Measurements from ENCODE around the gene CYFIP2. TPM values are rescaled to one million over a fixed set of nuclear protein-coding genes. Genes with fewer than 3 reads are reported as not detected.
A peak's percentile ranks its signal among the peaks of the same experiment; 100 is the strongest.

The CYFIP2 gene
- total and polyA plus RNA-seq, 10 of the 15 experiments (the other 5 are each of a cell fraction or from before 2014, with no cell fraction given) = 43.4 to 173 (median 96.0) TPM

DNA sequence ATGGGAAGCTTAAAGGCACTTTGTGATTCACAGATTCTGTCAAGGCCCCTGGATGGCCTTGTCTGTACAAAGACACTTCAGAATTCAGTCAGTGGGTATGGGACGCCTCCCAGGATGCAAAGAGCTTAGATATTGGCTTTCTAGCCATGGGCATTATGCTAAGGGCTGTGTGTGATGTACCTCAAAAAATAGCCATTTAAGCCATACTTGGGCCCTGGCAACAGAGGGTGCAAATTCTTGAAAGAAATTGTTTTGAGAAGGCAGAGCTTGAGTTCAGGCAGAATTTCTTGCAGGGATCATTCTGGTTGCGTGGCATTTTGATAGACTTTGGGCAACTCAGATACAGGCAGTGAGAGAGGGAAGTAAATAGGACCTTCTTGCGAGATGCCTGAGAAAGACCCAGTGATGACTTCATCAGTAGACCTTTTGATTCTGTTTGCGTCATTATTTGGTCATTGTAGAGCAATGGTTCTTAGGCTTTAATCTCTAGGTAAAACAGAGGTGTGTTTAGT lies 3.9 kb downstream of the CYFIP2 start (continued):
- TF ChIP-seq CEBPZ (IDR thresholded peaks at IDR 0.05; ENCODE audit: low read depth, low read length) = no peak

DNA sequence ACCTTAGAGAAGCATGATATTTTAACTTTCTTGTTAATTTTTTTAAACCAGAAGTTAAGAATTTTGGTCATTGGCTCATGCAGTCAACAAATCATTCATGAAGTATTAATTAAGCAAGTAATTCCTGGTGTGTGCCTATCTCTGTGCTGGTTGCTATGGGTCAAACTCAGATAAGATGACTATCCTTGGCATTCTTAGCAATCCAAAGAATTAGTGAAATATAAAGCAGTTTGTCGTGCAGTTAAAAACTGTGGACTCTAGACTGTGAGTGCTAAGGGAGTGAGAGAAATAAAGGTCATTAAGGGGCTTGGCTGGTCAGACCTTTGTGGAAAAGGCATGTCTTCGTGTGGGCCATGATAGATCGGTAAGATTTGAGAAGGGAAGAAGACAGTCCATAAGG lies 4.8 kb downstream of the CYFIP2 start:
- CTCF ChIA-PET = interaction anchor here (1.5 to 1.7 kb wide), 2 partner anchors 103 to 128 kb away, joined by 3 to 4 read pairs; partner anchors contain the start of gene MED7
- Histone ChIP-seq H2AFZ (ENCODE audit: control insufficient read depth, low read depth, low read length) (no peak overlapping the region), H3K4me1 (ENCODE audit: control insufficient read depth, insufficient read depth, low read length) (peaks cover 56% of the 10 kb centered on the region), H3K4me3 (peak overlapping the region; percentile 60; the same call in 1 of the 2 replicates), H3K27me3 (replicated peaks in 1 of 2; ENCODE audit: control insufficient read depth in 2 of 2, insufficient read depth in 2 of 2, low read length in 1 of 2) (no peaks in the 10 kb centered on the region), H3K79me2 (ENCODE audit: control insufficient read depth, insufficient read depth, low read length) (peaks cover 89% of the 10 kb centered on the region), H4K20me1 (ENCODE audit: control insufficient read depth, insufficient read depth) (no peaks in the 10 kb centered on the region), H3K27ac (ENCODE audit: control insufficient read depth, insufficient read depth) (peak overlapping the region; percentile 97), H3K36me3 (ENCODE audit: control insufficient read depth in 2 of 2, insufficient read depth in 2 of 2, low read length in 1 of 2) (no peaks in the 10 kb centered on the region), H3K9ac (ENCODE audit: control insufficient read depth, insufficient read depth, low read length) (peak overlapping the region; percentile 75), H3K9me3 (replicated peaks; ENCODE audit: control insufficient read depth, insufficient read depth, low read length) (no peaks in the 10 kb centered on the region), H3K4me2 (ENCODE audit: control insufficient read depth, insufficient read depth) (peak overlapping the region; percentile 68)
- in situ Hi-C loops (cut with MboI) = no loop called here
- no peak for DNase-seq (ENCODE audit: low read depth, low spot score)
- intact Hi-C loops (cut with micrococcal nuclease; ENCODE audit: unreplicated experiment) = loop anchor here (5.0 to 10.0 kb wide), 4 partner anchors 42 to 1784 kb away; no protein-coding TSS in a partner anchor
- RAD21 ChIA-PET (ENCODE audit: unreplicated experiment) = interaction anchor here (1.7 to 4.6 kb wide), 3 partner anchors 8 to 303 kb away, joined by 6 to 24 read pairs (median 24); no protein-coding TSS in a partner anchor
- POLR2A ChIA-PET = interaction anchor here (2.9 to 4.6 kb wide), 2 partner anchors 14 to 128 kb away, joined by 27 to 41 read pairs; partner anchors contain the start of gene MED7
- TF ChIP-seq ZNF622 (IDR thresholded peaks at IDR 0.05) = no peak
- TF ChIP-seq, protein P1, sequence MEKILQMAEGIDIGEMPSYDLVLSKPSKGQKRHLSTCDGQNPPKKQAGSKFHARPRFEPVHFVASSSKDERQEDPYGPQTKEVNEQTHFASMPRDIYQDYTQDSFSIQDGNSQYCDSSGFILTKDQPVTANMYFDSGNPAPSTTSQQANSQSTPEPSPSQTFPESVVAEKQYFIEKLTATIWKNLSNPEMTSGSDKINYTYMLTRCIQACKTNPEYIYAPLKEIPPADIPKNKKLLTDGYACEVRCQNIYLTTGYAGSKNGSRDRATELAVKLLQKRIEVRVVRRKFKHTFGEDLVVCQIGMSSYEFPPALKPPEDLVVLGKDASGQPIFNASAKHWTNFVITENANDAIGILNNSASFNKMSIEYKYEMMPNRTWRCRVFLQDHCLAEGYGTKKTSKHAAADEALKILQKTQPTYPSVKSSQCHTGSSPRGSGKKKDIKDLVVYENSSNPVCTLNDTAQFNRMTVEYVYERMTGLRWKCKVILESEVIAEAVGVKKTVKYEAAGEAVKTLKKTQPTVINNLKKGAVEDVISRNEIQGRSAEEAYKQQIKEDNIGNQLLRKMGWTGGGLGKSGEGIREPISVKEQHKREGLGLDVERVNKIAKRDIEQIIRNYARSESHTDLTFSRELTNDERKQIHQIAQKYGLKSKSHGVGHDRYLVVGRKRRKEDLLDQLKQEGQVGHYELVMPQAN (conservative IDR thresholded peaks at IDR 0.05) = no peak
- TF ChIP-seq CREB1 (IDR thresholded peaks at IDR 0.05; ENCODE audit: low read depth) = no peak
- no peak for TF ChIP-seq RAD21 (IDR thresholded peaks at IDR 0.05; ENCODE audit: insufficient read depth, low read depth, low read length)
- TF ChIP-seq, protein P2, sequence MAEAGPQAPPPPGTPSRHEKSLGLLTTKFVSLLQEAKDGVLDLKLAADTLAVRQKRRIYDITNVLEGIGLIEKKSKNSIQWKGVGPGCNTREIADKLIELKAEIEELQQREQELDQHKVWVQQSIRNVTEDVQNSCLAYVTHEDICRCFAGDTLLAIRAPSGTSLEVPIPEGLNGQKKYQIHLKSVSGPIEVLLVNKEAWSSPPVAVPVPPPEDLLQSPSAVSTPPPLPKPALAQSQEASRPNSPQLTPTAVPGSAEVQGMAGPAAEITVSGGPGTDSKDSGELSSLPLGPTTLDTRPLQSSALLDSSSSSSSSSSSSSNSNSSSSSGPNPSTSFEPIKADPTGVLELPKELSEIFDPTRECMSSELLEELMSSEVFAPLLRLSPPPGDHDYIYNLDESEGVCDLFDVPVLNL (IDR thresholded peaks at IDR 0.05; ENCODE audit: low read depth, low read length) = no peak
- TF ChIP-seq LARP7 (IDR thresholded peaks at IDR 0.05) = no peak
- no peak for TF ChIP-seq CBFB (IDR thresholded peaks at IDR 0.05; ENCODE audit: low read depth)
- no peak for TF ChIP-seq NR2F1 (conservative IDR thresholded peaks at IDR 0.05)
- no peak for TF ChIP-seq GABPA (IDR thresholded peaks at IDR 0.05; ENCODE audit: low read depth)
- no peak for TF ChIP-seq ATF7 (IDR thresholded peaks at IDR 0.05; ENCODE audit: low read depth)
- TF ChIP-seq, protein P3, sequence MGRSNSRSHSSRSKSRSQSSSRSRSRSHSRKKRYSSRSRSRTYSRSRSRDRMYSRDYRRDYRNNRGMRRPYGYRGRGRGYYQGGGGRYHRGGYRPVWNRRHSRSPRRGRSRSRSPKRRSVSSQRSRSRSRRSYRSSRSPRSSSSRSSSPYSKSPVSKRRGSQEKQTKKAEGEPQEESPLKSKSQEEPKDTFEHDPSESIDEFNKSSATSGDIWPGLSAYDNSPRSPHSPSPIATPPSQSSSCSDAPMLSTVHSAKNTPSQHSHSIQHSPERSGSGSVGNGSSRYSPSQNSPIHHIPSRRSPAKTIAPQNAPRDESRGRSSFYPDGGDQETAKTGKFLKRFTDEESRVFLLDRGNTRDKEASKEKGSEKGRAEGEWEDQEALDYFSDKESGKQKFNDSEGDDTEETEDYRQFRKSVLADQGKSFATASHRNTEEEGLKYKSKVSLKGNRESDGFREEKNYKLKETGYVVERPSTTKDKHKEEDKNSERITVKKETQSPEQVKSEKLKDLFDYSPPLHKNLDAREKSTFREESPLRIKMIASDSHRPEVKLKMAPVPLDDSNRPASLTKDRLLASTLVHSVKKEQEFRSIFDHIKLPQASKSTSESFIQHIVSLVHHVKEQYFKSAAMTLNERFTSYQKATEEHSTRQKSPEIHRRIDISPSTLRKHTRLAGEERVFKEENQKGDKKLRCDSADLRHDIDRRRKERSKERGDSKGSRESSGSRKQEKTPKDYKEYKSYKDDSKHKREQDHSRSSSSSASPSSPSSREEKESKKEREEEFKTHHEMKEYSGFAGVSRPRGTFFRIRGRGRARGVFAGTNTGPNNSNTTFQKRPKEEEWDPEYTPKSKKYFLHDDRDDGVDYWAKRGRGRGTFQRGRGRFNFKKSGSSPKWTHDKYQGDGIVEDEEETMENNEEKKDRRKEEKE (IDR thresholded peaks at IDR 0.05) = no peak
- TF ChIP-seq WRNIP1 (IDR thresholded peaks at IDR 0.05; ENCODE audit: borderline replicate concordance, low read depth, low read length) = no peak
- WGBS (ENCODE audit: insufficient coverage, insufficient replicate concordance, low lambda C conversion rate, missing lambda C conversion rate) = 64% methylated on average over 3 of the region's 3 CpGs
- no TSS peak for BruUV-seq (replicated peaks)
- no peak for ATAC-seq
- SMC1A ChIA-PET (ENCODE audit: uncharacterized antibody, unreplicated experiment) = interaction anchor here (3.0 to 5.9 kb wide), 3 partner anchors 19 to 122 kb away, joined by 21 to 70 read pairs (median 21); partner anchors contain the start of gene GARIN3
- FAIRE-seq = no peak
